Measurements from ENCODE around the gene UGT1A9. TPM values are rescaled to one million over a fixed set of nuclear protein-coding genes. Genes with fewer than 3 reads are reported as not detected.
A peak's percentile ranks its signal among the peaks of the same experiment; 100 is the strongest.

The UGT1A9 gene
- total RNA-seq, 1 experiment from 2014 or later: not detected

DNA sequence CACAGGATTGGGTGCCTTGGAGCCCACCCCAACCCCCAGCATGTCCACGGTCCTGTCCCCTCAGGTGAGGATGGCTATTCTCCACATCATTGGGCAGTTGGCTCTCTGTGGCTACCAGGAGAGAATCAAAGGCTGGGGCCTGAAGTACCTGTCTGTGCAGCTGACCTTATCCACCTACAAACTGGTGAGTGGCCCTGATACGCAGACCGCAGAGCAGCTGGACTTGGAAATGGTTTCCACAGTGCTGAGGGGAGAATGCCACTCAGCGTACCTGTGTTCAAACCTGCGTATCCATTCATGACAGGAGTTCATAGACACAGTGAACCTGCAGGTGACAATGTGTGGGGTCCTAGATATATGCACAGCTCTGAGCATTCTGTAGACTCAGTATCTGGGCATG lies 128.0 kb downstream of the UGT1A9 start:
- no TSS peak for BruUV-seq (replicated peaks)
- intact Hi-C loops (cut with micrococcal nuclease; ENCODE audit: unreplicated experiment): no loop called here
- no peak overlapping the region for H3K4me3 ChIP-seq
- H3K27ac ChIP-seq: no peak overlapping the region
- ChIA-PET CTCF (no interaction called here), POLR2A (ENCODE audit: unreplicated experiment) (no interaction called here)
- H3K36me3 ChIP-seq (ENCODE audit: low read depth): no peaks in the 10 kb centered on the region
- no peaks in the 10 kb centered on the region for H3K79me2 ChIP-seq (ENCODE audit: low read depth)
- H4K20me1 ChIP-seq (ENCODE audit: insufficient read depth): no peaks in the 10 kb centered on the region
- no peaks in the 10 kb centered on the region for H3F3A ChIP-seq (ENCODE audit: insufficient read depth, low read depth)
- no peaks in the 10 kb centered on the region for H3K9me2 ChIP-seq (ENCODE audit: insufficient read depth)
- TF ChIP-seq EZH2 (IDR thresholded peaks at IDR 0.05; ENCODE audit: low read depth): no peak
- TF ChIP-seq, protein P1, sequence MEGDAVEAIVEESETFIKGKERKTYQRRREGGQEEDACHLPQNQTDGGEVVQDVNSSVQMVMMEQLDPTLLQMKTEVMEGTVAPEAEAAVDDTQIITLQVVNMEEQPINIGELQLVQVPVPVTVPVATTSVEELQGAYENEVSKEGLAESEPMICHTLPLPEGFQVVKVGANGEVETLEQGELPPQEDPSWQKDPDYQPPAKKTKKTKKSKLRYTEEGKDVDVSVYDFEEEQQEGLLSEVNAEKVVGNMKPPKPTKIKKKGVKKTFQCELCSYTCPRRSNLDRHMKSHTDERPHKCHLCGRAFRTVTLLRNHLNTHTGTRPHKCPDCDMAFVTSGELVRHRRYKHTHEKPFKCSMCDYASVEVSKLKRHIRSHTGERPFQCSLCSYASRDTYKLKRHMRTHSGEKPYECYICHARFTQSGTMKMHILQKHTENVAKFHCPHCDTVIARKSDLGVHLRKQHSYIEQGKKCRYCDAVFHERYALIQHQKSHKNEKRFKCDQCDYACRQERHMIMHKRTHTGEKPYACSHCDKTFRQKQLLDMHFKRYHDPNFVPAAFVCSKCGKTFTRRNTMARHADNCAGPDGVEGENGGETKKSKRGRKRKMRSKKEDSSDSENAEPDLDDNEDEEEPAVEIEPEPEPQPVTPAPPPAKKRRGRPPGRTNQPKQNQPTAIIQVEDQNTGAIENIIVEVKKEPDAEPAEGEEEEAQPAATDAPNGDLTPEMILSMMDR (conservative IDR thresholded peaks at IDR 0.05): no peak
- H3K27me3 ChIP-seq (ENCODE audit: insufficient read depth, low read depth): no peaks in the 10 kb centered on the region
- H3K4me1 ChIP-seq (replicated peaks; ENCODE audit: insufficient read depth): peaks cover 7% of the 10 kb centered on the region
- H3K4me2 ChIP-seq: no peak overlapping the region
- H2AFZ ChIP-seq: no peak overlapping the region
- H3K9me3 ChIP-seq (ENCODE audit: insufficient read depth, low read depth): no peaks in the 10 kb centered on the region
- DNase-seq: no peak

DNA sequence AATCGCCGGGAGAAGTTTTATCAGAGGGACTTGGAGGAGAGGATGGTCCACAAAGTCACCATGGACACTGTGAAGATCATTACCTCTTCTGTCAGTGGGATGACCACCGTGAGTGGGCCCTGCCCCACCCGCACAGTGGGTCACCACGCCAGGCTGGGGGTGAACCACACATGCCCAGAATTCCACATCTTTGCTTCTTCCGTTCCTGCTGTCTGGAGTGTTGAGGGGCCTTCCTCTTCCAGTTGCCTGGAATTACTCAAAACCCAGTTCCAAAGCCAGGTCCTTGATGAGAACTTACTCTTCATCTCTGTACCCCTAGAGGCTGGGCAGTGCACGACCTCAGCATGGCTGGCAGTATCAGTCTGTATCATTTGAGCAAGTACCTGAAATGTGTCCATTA lies 128.5 kb downstream of the UGT1A9 start:
- no peak for DNase-seq
- no peaks in the 10 kb centered on the region for H3F3A ChIP-seq (ENCODE audit: insufficient read depth, low read depth)
- intact Hi-C loops (cut with micrococcal nuclease; ENCODE audit: unreplicated experiment): no loop called here
- H3K4me3 ChIP-seq: no peak overlapping the region
- TF ChIP-seq, protein P1 (conservative IDR thresholded peaks at IDR 0.05): no peak
- TF ChIP-seq EZH2 (IDR thresholded peaks at IDR 0.05; ENCODE audit: low read depth): no peak
- H3K27ac ChIP-seq: no peak overlapping the region
- peaks cover 7% of the 10 kb centered on the region for H3K4me1 ChIP-seq (replicated peaks; ENCODE audit: insufficient read depth)
- no peaks in the 10 kb centered on the region for H3K27me3 ChIP-seq (ENCODE audit: insufficient read depth, low read depth)
- H2AFZ ChIP-seq: no peak overlapping the region
- H3K9me2 ChIP-seq (ENCODE audit: insufficient read depth): no peaks in the 10 kb centered on the region
- ChIA-PET POLR2A (ENCODE audit: unreplicated experiment) (no interaction called here), CTCF (no interaction called here)
- H3K4me2 ChIP-seq: no peak overlapping the region
- no peaks in the 10 kb centered on the region for H3K36me3 ChIP-seq (ENCODE audit: low read depth)
- H4K20me1 ChIP-seq (ENCODE audit: insufficient read depth): no peaks in the 10 kb centered on the region
- H3K79me2 ChIP-seq (ENCODE audit: low read depth): no peaks in the 10 kb centered on the region
- no TSS peak for BruUV-seq (replicated peaks)
- no peaks in the 10 kb centered on the region for H3K9me3 ChIP-seq (ENCODE audit: insufficient read depth, low read depth)

DNA sequence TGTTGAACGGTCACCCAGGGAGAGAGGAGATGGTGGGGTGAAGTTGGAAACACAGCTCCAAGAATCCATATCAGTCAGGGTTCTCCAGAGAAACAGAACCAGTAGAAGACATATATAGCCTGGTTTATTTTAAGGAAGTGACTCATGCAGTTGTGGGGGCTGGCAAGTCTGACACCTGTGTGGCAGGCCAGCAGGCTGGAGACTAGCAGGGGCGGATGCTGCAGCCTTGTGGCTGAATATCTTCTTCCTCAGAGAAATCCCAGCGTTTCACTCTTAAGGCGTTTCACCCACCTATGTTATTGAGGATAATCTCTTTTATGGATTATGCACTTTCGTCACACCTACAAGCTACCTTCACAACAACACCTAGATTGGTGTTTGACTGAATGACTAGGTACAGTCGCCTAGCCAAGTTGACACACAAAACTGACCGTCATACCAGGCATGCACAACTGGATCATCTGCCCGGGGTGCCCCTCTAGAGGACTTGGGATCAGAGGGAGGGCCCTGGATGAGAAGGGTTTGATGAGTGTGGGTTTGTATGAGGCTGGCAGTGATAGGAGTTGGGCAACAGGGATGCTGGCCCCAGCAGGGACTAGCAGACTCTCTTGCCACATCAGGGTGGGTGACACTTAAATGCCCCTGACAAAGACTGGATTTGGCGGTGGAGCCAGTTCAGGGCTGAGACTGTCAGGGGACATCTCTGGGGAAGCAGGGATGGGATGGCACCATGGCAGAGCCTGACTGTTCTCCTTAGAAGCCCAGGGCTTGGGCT lies 129.8 kb downstream of the UGT1A9 start:
- CTCF ChIA-PET: interaction anchor here (0.6 kb wide), 2 partner anchors 27 to 404 kb away, joined by 4 read pairs; no protein-coding TSS in a partner anchor
- DNase-seq: peak; percentile 46 to 64
- no peaks in the 10 kb centered on the region for H3K27me3 ChIP-seq (ENCODE audit: insufficient read depth, low read depth)
- H3K36me3 ChIP-seq (ENCODE audit: low read depth): no peaks in the 10 kb centered on the region
- H3K4me2 ChIP-seq: no peak overlapping the region
- no TSS peak for BruUV-seq (replicated peaks)
- no peaks in the 10 kb centered on the region for H3K79me2 ChIP-seq (ENCODE audit: low read depth)
- no peak for TF ChIP-seq EZH2 (IDR thresholded peaks at IDR 0.05; ENCODE audit: low read depth)
- TF ChIP-seq, protein P1 (conservative IDR thresholded peaks at IDR 0.05): no peak
- no peak overlapping the region for H3K27ac ChIP-seq
- no peak overlapping the region for H3K4me3 ChIP-seq
- H3K9me3 ChIP-seq (ENCODE audit: insufficient read depth, low read depth): no peaks in the 10 kb centered on the region
- H3K4me1 ChIP-seq (replicated peaks; ENCODE audit: insufficient read depth): peaks cover 7% of the 10 kb centered on the region
- POLR2A ChIA-PET (ENCODE audit: unreplicated experiment): interaction anchor here (0.6 kb wide), 1 partner anchor 415 kb away, joined by 3 read pairs; no protein-coding TSS in a partner anchor
- no peak overlapping the region for H2AFZ ChIP-seq
- intact Hi-C loops (cut with micrococcal nuclease; ENCODE audit: unreplicated experiment): loop anchor here (1.0 kb wide), 1 partner anchor 358 kb away; no protein-coding TSS in a partner anchor
- H3K9me2 ChIP-seq (ENCODE audit: insufficient read depth): no peaks in the 10 kb centered on the region
- H3F3A ChIP-seq (ENCODE audit: insufficient read depth, low read depth): no peaks in the 10 kb centered on the region
- no peaks in the 10 kb centered on the region for H4K20me1 ChIP-seq (ENCODE audit: insufficient read depth)

Data from PC-9 (cell line).